HuH-7.5 (cell line): ENCODE measurements around the gene ZFHX3.

Source experiments
- DNase-seq: peaks from one replicate; pipeline ENCODE4 v3.0.0; 2011; ENCODE audit warnings: low spot score

The ZFHX3 gene

GRCh38 chr16:73068541-73069401 lies 20.8 kb upstream of the ZFHX3 start:
- DNase-seq = no peak

GRCh38 chr16:73067671-73068540 lies 20.0 kb upstream of the ZFHX3 start:
- no peak for DNase-seq

GRCh38 chr16:73066927-73067670 lies 19.2 kb upstream of the ZFHX3 start:
- no peak for DNase-seq

GRCh38 chr16:73066331-73066926 lies 18.5 kb upstream of the ZFHX3 start:
- DNase-seq = no peak

GRCh38 chr16:73065632-73066330 lies 17.9 kb upstream of the ZFHX3 start:
- DNase-seq = peak; percentile 77

- DNase-seq = no peak
These were observed 17.1 kb upstream of the ZFHX3 start for GRCh38 chr16:73064994-73065545.

- no peak for DNase-seq
These were observed 16.5 kb upstream of the ZFHX3 start for GRCh38 chr16:73064212-73064993.

GRCh38 chr16:73063854-73064211 lies 15.9 kb upstream of the ZFHX3 start:
- no peak for DNase-seq

- DNase-seq = no peak
These were observed 15.1 kb upstream of the ZFHX3 start for GRCh38 chr16:73062743-73063733.

GRCh38 chr16:73062001-73062616 lies 14.2 kb upstream of the ZFHX3 start:
- DNase-seq = no peak

- DNase-seq = no peak
These were observed 13.1 kb upstream of the ZFHX3 start for GRCh38 chr16:73060892-73061490.

GRCh38 chr16:73059779-73060615 lies 12.1 kb upstream of the ZFHX3 start:
- DNase-seq = no peak

- DNase-seq = no peak
These were observed 10.9 kb upstream of the ZFHX3 start for GRCh38 chr16:73058616-73059409.

- no peak for DNase-seq
These were observed 10.3 kb upstream of the ZFHX3 start for GRCh38 chr16:73058221-73058615.

- peak; percentile 80 for DNase-seq
These were observed 9.6 kb upstream of the ZFHX3 start for GRCh38 chr16:73057291-73058210.
